ENCODE results near the gene IL18R1.
"Not testable (repeated sequence)": the region's sequence is repeated elsewhere in the genome, so short reads cannot be mapped to it uniquely, and the experiment has no call there.

IL18R1 gene

DNA sequence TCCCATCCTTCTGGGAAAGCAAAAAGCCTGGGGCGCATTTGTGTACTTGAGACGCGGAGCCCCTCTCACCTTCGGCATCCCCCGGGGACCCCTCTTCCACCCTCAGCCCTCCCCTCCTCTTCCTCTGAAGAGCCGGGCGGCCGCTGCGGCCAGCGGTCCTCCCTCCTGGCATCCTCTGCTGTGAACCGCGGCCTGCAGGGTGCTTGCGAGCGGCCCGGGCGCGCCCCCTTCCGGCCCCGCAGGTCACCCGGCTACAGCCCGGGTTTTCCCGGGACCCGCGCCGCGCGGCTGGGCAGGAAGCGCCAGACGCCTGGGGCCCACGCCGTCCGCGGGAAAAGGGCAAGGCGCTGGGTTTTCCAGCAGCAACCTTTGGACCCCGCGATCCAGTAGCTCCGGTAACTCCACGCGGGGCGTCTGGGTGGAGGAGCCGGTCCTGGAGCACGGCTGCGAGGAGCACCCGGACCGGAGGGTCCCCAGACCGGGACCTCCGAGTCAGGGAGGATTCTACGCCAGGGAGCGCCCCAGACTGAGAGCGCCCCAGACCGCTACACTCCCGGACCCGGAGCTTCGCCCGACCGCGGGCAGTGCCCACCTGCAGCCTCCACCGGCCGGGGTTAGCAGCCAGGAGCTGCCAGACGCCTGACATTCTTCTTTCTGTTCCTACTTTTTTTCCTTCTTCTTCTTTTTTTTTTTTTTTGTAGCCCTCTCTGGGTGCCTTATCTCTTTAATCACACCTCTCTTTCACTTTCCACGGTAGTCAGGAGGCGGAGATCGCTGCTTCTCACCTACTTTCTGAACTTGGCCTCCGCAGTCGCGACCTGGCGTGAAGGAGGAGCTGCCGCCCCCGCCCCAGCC is at the start of gene IL18R1:
Gene IL18R1, plus strand, starts transcription at position 271 of the 855 bp plus-strand sequence. CDS start 6,865 bp downstream, outside the sequence.
- DNase-seq (ENCODE audit: low spot score): peak; percentile 21

DNA sequence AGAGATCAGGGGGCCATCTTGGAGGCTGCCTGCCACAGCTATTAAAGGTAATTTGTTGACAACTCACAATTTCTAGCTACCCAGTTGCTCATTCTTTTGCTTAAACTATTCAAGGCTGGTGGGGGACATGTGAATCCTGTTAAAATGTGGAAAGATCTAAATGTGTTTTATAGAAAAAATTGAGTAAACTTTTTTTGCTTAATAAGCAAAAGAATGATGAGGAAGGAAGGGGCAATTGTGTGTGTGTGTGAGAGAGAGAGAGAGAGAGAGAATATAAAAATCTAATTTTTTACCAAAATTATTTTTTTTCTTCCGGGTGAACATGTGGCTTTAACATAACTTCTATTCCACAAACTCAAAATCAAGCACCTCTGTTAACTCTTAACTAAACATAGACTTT is 49.5 kb upstream of the IL18R1 start:
- no peak for DNase-seq (ENCODE audit: low spot score)

DNA sequence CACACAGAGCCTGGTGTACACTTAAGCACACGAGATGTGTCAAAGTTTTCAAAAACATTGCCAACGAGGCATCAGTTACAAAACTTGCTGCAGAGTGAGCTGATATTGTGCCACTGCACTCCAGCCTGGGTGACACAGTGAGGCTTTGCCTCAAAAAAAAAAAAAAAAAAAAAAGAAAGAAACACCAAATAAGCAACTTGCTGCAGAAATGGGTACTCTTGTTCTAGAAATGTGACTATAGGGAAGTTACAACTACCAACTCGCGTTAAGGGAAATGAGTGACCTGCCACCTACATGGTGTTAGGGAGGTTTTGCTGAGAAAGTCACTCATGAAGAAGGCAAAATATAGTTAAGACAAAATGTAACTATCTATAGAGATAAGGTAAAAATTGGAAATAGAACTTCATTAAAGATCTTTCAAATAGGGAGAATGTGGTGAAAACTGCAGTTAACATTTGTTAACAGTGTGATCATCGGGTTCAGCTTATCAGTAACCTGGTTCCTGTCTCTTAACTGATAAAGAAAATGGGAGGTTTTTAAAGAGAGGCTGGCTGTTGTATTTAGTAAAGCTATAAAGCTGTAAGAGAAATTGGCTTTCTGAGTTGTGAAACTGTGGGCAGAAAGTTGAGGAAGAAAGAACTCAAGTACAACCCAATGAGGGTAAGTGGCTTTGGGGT is 44.5 kb upstream of the IL18R1 start, which contains the start of gene IL1RL1:
Gene IL1RL1, plus strand, starts transcription at position 600 of the 677 bp plus-strand sequence. CDS start 26,702 bp downstream, outside the sequence.
- DNase-seq (ENCODE audit: low spot score): no peak

GRCh38 chr2:102313025-102313424 is 42.6 kb upstream of the IL18R1 start:
- DNase-seq (ENCODE audit: low spot score): no peak

- DNase-seq (ENCODE audit: low spot score): no peak
Observed at GRCh38 chr2:102313471-102313870, 42.1 kb upstream of the IL18R1 start.

GRCh38 chr2:102313950-102314349 is 41.6 kb upstream of the IL18R1 start:
- no peak for DNase-seq (ENCODE audit: low spot score)

- DNase-seq (ENCODE audit: low spot score): no peak
Observed at GRCh38 chr2:102315921-102316320, 39.7 kb upstream of the IL18R1 start.

DNA sequence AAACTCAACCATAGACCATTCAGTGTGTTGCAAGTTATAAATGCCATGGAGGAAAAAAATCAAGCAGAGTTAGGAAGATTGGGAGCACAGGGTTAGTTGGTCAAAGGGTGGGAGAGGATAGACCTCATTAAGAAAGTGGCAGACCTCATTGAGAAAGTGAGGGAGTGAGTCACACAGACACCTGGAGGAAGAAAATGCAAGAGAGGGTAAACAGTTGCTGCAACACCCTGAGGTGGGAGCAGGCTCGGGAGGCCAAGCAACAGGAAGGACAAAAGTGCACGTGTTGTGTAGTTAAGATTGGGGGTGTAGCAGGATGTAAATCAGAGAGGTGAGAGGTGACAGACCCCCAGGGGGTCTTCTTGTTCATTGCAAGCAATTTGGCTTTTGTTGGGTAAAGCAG is 37.9 kb upstream of the IL18R1 start:
- DNase-seq (ENCODE audit: low spot score): no peak

DNA sequence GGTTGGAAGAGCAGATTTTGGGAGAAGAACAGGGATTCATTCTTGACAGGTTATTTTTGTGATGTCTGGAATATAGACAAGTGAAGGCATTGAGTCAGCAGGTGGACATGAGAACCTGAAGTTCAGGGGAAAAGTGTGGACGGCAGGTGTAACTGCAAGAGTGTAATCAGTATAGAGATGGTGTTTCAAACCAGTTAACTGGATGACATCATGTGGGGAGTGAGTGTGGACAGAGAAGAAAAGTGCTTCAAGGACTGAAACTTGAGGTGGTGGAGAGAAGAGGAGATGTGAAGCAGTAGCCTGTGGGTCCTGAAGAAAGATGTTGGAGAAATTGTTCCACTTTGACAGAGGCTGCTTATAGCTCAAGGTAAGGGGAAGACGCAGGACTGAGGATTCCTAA is 37.2 kb upstream of the IL18R1 start:
- no peak for DNase-seq (ENCODE audit: low spot score)

- no peak for DNase-seq (ENCODE audit: low spot score)
Observed at GRCh38 chr2:102321941-102322719, 33.5 kb upstream of the IL18R1 start.

DNA sequence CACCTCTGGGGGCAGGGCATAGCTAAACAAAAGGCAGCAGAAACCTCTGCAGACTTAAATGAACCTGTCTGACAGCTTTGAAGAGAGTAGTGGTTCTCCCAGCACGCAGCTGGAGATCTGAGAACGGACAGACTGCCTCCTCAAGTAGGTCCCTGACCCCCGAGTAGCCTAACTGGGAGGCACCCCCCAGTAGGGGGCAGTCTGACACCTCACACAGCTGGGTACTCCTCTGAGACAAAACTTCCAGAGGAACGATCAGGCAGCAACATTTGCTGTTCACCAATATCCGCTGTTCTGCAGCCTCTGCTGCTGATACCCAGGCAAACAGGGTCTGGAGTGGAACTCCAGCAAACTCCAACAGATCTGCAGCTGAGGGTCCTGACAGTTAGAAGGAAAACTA is 30.7 kb upstream of the IL18R1 start:
- DNase-seq (ENCODE audit: low spot score): not testable (repeated sequence)

DNA sequence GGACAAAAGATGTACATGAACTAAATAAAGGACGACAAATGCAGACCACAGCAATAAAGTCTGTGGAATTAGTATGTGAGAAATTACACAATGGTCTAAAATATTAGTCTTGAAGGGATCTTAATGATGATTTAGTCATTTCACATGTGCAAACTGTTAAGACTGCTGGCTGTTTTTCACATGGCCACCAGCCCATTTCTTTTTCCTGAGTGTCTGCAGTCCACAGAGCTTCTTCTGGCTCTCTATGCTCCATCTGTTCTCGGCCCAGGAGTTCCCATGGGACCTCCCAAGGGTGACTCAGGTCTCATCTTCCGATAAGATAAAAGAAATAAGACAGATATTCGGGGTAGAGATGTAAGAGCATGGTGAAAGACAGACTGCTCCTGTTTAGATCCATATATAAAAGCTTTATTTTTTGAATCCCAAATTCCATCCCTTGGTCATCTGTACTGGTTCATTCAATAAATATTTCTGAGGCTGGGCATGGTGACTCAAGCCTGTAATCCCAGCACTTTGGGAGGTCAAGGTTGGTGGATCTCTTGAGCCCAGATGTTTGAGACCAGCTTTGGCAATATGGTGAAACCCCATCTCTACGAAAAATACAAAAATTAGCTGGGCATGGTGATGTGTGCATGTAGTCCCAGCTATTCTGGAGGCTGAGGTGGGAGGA is 24.1 kb upstream of the IL18R1 start:
- no peak for DNase-seq (ENCODE audit: low spot score)

DNA sequence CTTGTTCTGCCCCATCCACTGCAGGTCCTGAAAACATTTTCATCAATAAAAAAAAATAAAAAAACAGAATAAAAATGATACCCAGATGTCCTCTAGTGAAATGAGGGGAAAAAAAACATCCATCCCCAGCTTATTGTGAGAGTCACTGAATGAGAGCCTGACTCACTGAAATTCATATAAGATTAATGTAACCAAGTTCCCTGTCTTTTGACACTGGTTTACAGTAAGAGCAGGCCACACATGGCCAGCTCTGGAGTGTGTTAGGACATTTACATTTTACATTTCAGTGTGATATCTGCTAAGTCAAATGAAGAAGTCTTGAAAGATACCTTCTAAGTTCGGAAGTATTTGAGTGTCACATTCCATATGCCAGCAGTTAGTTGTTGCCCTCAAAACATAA is 21.1 kb upstream of the IL18R1 start:
- no peak for DNase-seq (ENCODE audit: low spot score)

GRCh38 chr2:102335871-102336366 is 19.7 kb upstream of the IL18R1 start:
- DNase-seq (ENCODE audit: low spot score): no peak

GRCh38 chr2:102336502-102336945 is 19.1 kb upstream of the IL18R1 start:
- DNase-seq (ENCODE audit: low spot score): no peak

- DNase-seq (ENCODE audit: low spot score): no peak
Observed at GRCh38 chr2:102337012-102337411, 18.6 kb upstream of the IL18R1 start.

DNA sequence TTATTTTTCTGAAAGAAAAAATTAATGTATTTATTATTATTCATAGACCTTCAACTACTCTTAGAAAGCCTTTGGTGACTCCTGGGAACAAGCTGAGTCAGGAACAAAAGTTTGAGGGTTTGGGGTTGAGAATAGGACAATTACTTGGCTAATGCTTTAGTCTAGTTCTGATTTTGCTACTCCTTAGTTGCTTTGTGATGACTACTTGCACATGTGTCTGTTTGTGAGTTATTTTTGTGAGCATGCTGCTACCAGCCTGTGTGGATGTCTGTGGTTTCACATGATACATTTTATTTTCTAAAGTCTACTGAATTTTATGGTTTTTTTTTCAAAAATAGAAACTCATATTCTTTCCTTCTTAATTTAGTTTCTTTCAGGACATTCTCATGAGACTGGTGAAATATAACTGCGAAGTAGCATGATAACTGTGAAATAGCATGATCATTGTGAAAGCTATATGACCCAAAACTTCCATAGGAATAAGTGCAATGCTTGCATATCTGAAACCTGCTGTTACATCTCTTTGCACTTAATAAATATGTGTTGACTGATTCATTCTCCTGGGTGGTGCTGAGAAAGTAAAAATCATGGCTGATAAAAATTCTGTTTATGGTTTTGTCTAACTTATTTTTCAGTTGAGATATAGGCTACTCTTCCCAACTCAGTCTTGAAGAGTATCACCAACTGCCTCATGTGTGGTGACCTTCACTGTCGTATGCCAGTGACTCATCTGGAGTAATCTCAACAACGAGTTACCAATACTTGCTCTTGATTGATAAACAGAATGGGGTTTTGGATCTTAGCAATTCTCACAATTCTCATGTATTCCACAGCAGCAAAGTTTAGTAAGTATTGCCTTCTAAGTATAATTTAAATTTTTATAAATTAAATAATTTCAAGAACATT is 17.9 kb upstream of the IL18R1 start:
- no peak for DNase-seq (ENCODE audit: low spot score)

GRCh38 chr2:102340778-102341177 is 14.8 kb upstream of the IL18R1 start:
- DNase-seq (ENCODE audit: low spot score): no peak

GRCh38 chr2:102342888-102343287 is 12.7 kb upstream of the IL18R1 start:
- DNase-seq (ENCODE audit: low spot score): no peak

DNA sequence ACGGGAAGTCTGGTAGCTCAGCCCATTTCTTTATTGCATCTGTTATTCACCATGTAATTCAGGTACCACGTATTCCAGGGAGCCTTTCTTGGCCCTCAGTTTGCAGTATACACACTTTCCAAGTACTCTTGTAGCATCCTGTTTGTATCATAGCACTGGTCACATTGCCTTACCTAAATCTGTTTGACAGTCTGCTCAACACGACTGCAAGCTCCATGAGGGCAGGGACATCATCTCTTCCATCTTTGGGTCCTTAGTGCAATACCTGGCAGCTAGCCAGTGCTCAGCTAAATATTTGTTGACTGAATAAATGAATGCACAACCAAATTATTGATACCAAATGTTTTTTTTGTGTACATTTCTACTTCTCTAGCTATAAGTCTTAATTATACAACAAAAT is 11.2 kb upstream of the IL18R1 start:
- DNase-seq (ENCODE audit: low spot score): no peak
